ENCODE results near the gene LKAAEAR1. TPM values are rescaled to one million over a fixed set of nuclear protein-coding genes. Genes with fewer than 3 reads are reported as not detected.

Gene LKAAEAR1
- total RNA-seq (2022; extraction: Qiagen RNA extraction), result 0.82 to 1.7 TPM (median 1.3 TPM) in 5 replicates

GRCh38 chr20:64083804-64084684 is at the start of gene LKAAEAR1:
TSS of gene LKAAEAR1 (minus strand) at chr20:64084398. CDS start at chr20:64084219, 179 bp downstream.

GRCh38 chr20:64106981-64107735 is 23.0 kb upstream of the LKAAEAR1 start, which contains the start of gene NPBWR2:
TSS of gene NPBWR2 (minus strand) at chr20:64107565. CDS start at chr20:64106831, 734 bp downstream.

GRCh38 chr20:64080013-64080812 is 4.0 kb downstream of the LKAAEAR1 start, which contains the start of gene OPRL1:
TSS of gene OPRL1 (plus strand) at chr20:64080082. CDS start at chr20:64092721, 12,639 bp downstream.

GRCh38 chr20:64079273-64080012 is 4.8 kb downstream of the LKAAEAR1 start, which contains the start of gene RGS19:
TSS of gene RGS19 (minus strand) at chr20:64079518. CDS start at chr20:64076886, 2,632 bp downstream.

GRCh38 chr20:64062596-64063388 is 21.4 kb downstream of the LKAAEAR1 start, which contains the start of gene TCEA2:
TSS of gene TCEA2 (plus strand) at chr20:64063198. CDS start at chr20:64063313, 115 bp downstream.

GRCh38 chr20:64049060-64049877 is 34.9 kb downstream of the LKAAEAR1 start, which contains the start of gene SOX18:
TSS of gene SOX18 (minus strand) at chr20:64049639. CDS start at chr20:64049516, 123 bp downstream.

GRCh38 chr20:64035933-64036345 is 48.3 kb downstream of the LKAAEAR1 start, which contains the start of gene C20orf204:
TSS of gene C20orf204 (plus strand) at chr20:64036182. CDS start at chr20:64036324, 142 bp downstream.

Other genes with a start within 250 kb of the LKAAEAR1 start
- not detected in 5 replicates for gene ABHD16B, start 222.9 kb downstream of the LKAAEAR1 start, total RNA-seq (2022; extraction: Qiagen RNA extraction)
- gene TPD52L2, start 219.1 kb downstream of the LKAAEAR1 start, total RNA-seq (2022; extraction: Qiagen RNA extraction), result 125 to 137 TPM (median 132 TPM) in 5 replicates
- 24.0 to 32.2 TPM (median 30.1 TPM) in 5 replicates for gene DNAJC5, start 189.3 kb downstream of the LKAAEAR1 start, total RNA-seq (2022; extraction: Qiagen RNA extraction)
- 22.7 to 40.0 TPM (median 33.2 TPM) in 5 replicates for gene UCKL1, start 128.0 kb downstream of the LKAAEAR1 start, total RNA-seq (2022; extraction: Qiagen RNA extraction)
- gene ZNF512B, start 114.5 kb downstream of the LKAAEAR1 start, total RNA-seq (2022; extraction: Qiagen RNA extraction), result 8.5 to 13.9 TPM (median 13.1 TPM) in 5 replicates
- 0.05 TPM in 1 of 5 replicates, not detected in the others for gene SAMD10, start 104.8 kb downstream of the LKAAEAR1 start, total RNA-seq (2022; extraction: Qiagen RNA extraction)
- 53.1 to 56.9 TPM (median 54.6 TPM) in 5 replicates for gene PRPF6, start 103.3 kb downstream of the LKAAEAR1 start, total RNA-seq (2022; extraction: Qiagen RNA extraction)
- 0.20 to 0.62 TPM (median 0.50 TPM) in 5 replicates for gene C20orf204, start 48.2 kb downstream of the LKAAEAR1 start, total RNA-seq (2022; extraction: Qiagen RNA extraction)
- gene SOX18, start 34.8 kb downstream of the LKAAEAR1 start, total RNA-seq (2022; extraction: Qiagen RNA extraction), result 1.1 to 2.4 TPM (median 2.0 TPM) in 5 replicates
- 30.5 to 48.7 TPM (median 46.9 TPM) in 5 replicates for gene TCEA2, start 21.2 kb downstream of the LKAAEAR1 start, total RNA-seq (2022; extraction: Qiagen RNA extraction)
- gene RGS19, start 4.9 kb downstream of the LKAAEAR1 start, total RNA-seq (2022; extraction: Qiagen RNA extraction), result 16.6 to 28.5 TPM (median 25.9 TPM) in 5 replicates
- gene OPRL1, start 4.3 kb downstream of the LKAAEAR1 start, total RNA-seq (2022; extraction: Qiagen RNA extraction), result 0.52 to 0.80 TPM (median 0.54 TPM) in 5 replicates
- gene NPBWR2, start 23.2 kb upstream of the LKAAEAR1 start, total RNA-seq (2022; extraction: Qiagen RNA extraction), result not detected in 5 replicates
- gene MYT1, start 80.1 kb upstream of the LKAAEAR1 start, total RNA-seq (2022; extraction: Qiagen RNA extraction), result 0.03 to 0.30 TPM (median 0.10 TPM) in 5 replicates
- 7.7 to 13.9 TPM (median 11.9 TPM) in 5 replicates for gene PCMTD2, start 171.3 kb upstream of the LKAAEAR1 start, total RNA-seq (2022; extraction: Qiagen RNA extraction)